ENCODE measurements around the gene RPP40. TPM values are rescaled to one million over a fixed set of nuclear protein-coding genes. Genes with fewer than 3 reads are reported as not detected.

The RPP40 gene
- polyA plus RNA-seq, 1 donor from 2014 or later, result 16.2 TPM

- H3K4me2 ChIP-seq (ENCODE audit: low read length), result no peak overlapping the region
- H4K20me1 ChIP-seq (ENCODE audit: insufficient read depth), result no peaks in the 10 kb centered on the region
- H3K27me3 ChIP-seq (ENCODE audit: insufficient read depth, low read depth, low read length), result no peaks in the 10 kb centered on the region
- TF ChIP-seq MXI1 (conservative IDR thresholded peaks at IDR 0.05; ENCODE audit: poor library complexity, severe bottlenecking) (no peak), TAF1 (IDR thresholded peaks at IDR 0.05; ENCODE audit: low read depth) (no peak), EP300 (conservative IDR thresholded peaks at IDR 0.05; ENCODE audit: poor library complexity, severe bottlenecking) (no peak), RAD21 (conservative IDR thresholded peaks at IDR 0.05) (no peak)
- no peak overlapping the region for H2AFZ ChIP-seq (ENCODE audit: low read depth, low read length)
- H3K4me3 ChIP-seq (ENCODE audit: low read length), result no peak overlapping the region
- H3K9me3 ChIP-seq (ENCODE audit: low read length), result no peaks in the 10 kb centered on the region
- no peaks in the 10 kb centered on the region for H3K36me3 ChIP-seq (ENCODE audit: insufficient read depth, low read length)
- no peaks in the 10 kb centered on the region for H3K9me2 ChIP-seq (ENCODE audit: insufficient read depth, low read length)
- no peaks in the 10 kb centered on the region for H3K79me2 ChIP-seq (replicated peaks; ENCODE audit: insufficient read depth, low read length)
- H3F3A ChIP-seq (ENCODE audit: insufficient read depth, low read length, poor library complexity, severe bottlenecking), result no peaks in the 10 kb centered on the region
- no peak overlapping the region for H3K27ac ChIP-seq (ENCODE audit: low read length)
- no peak overlapping the region for H3K9ac ChIP-seq (ENCODE audit: low read length)
Observed at GRCh38 chr6:5020142-5020541, 16.3 kb upstream of the RPP40 start.

- TF ChIP-seq TAF1 (IDR thresholded peaks at IDR 0.05; ENCODE audit: low read depth) (no peak), POLR2AphosphoS5 (IDR thresholded peaks at IDR 0.05) (no peak), MXI1 (conservative IDR thresholded peaks at IDR 0.05; ENCODE audit: poor library complexity, severe bottlenecking) (no peak), REST (IDR thresholded peaks at IDR 0.05; ENCODE audit: borderline replicate concordance) (no peak), EZH2 (IDR thresholded peaks at IDR 0.05; ENCODE audit: borderline replicate concordance, insufficient read depth, low read length, poor library complexity, severe bottlenecking) (no peak), EP300 (conservative IDR thresholded peaks at IDR 0.05; ENCODE audit: poor library complexity, severe bottlenecking) (no peak), SMC3 (conservative IDR thresholded peaks at IDR 0.05; ENCODE audit: poor library complexity) (no peak), CTCF (IDR thresholded peaks at IDR 0.05; ENCODE audit: poor library complexity, severe bottlenecking) (no peak), RAD21 (conservative IDR thresholded peaks at IDR 0.05) (no peak)
- H3F3A ChIP-seq (ENCODE audit: insufficient read depth, low read length, poor library complexity, severe bottlenecking), result no peaks in the 10 kb centered on the region
- no peaks in the 10 kb centered on the region for H3K9me2 ChIP-seq (ENCODE audit: insufficient read depth, low read length)
- H3K4me2 ChIP-seq (ENCODE audit: low read length), result no peak overlapping the region
- no peaks in the 10 kb centered on the region for H3K79me2 ChIP-seq (replicated peaks; ENCODE audit: insufficient read depth, low read length)
- H4K20me1 ChIP-seq (ENCODE audit: insufficient read depth), result no peaks in the 10 kb centered on the region
- H3K27ac ChIP-seq (ENCODE audit: low read length), result no peak overlapping the region
- no peaks in the 10 kb centered on the region for H3K36me3 ChIP-seq (ENCODE audit: insufficient read depth, low read length)
- no peaks in the 10 kb centered on the region for H3K9me3 ChIP-seq (ENCODE audit: low read length)
- no peak overlapping the region for H2AFZ ChIP-seq (ENCODE audit: low read depth, low read length)
- no peak overlapping the region for H3K4me3 ChIP-seq (ENCODE audit: low read length)
- no peaks in the 10 kb centered on the region for H3K27me3 ChIP-seq (ENCODE audit: insufficient read depth, low read depth, low read length)
- H3K9ac ChIP-seq (ENCODE audit: low read length), result no peak overlapping the region
Observed at GRCh38 chr6:5014072-5014561, 10.3 kb upstream of the RPP40 start.
